TTC549 (cell line): ENCODE results near the gene GNAS.
"Not testable (repeated sequence)": the region's sequence is repeated elsewhere in the genome, so short reads cannot be mapped to it uniquely, and the experiment has no call there.

Experiments
- FAIRE-seq: peaks from 2 replicates; lab custom pipeline; 2012; peaks lifted over from hg19 to GRCh38; lab: Jason Lieb, UNC

Gene GNAS

DNA sequence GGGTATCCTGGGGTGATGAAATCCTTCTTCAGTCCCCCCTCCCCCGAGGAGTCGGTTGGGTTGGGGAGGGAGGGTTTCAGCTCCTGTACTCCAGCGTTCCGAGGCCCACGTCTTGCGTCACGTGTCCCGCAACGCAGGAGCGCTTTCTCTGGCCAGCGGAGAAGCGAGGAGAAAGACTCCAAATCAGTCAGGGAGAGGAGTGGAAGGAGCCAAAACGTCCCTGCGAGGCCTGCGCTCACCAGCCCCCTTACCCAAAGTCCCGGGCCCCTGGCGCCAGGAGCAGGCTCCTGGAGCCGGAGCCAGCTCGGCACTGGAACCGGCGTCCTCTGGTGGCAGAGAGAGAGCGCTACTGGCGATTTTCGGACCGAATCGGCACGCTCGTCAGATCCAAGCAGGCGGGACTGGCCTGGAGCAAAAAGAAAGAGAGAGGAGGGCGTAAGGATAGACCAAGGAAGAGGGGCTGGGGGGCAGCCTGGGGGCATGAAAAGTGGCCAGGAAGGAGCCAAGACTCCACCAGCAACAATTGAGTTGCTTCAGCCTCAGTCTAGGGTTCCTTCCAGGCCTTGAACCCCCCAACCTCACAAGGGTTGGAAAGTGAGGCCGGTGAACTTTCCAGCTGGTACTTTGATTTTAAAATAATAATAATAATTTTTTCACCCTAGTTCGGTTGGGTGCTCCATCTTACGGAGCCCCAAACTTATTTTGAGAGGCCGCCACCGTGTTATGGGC is at the start of gene GNAS:
Gene GNAS (plus strand): TSS at position 174 of the 729 bp plus-strand sequence.
- no peak for FAIRE-seq

- no peak for FAIRE-seq
Observed at GRCh38 chr20:58803533-58803932, 49.0 kb upstream of the GNAS start.

DNA sequence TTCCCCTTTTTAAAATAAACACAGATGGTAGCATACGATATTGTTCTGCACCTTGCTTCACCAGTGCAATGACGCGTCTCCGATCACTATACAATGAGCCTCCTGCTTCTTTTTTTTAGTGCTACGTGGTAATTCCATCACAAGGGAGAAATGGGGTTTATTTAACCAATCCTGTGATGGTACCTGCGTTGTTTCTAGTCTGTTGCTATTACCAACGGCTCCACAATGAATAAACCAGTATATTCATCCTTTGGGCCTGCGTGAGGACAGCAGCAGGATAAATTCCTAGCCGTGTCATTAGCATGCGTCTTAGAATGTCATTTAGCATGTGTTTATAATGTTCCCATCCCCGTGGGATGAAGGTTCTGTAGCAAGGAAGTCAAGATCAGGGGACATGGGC is 44.7 kb upstream of the GNAS start:
- FAIRE-seq = no peak

GRCh38 chr20:58808271-58809046 is 44.1 kb upstream of the GNAS start:
- no peak for FAIRE-seq

- FAIRE-seq = no peak
Observed at GRCh38 chr20:58810116-58810878, 42.2 kb upstream of the GNAS start.

DNA sequence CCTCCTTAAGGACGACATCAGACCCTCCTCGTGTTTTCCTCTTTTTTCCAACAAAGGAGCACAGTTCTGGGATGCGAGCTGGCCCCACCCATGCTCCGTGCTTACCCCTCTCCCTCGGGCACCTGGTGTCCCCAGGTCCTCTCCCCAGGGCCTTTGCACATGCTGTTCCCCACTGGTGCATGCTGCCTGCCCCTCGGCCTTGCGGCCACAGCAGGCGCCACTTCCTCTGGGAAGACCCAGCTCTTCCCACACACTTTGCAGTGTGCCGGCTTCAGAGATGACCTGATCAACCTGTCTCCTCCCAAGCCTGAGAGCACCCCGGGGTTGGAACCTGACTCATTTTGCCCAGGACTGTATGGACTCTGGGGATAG is 41.7 kb upstream of the GNAS start:
- FAIRE-seq = no peak

GRCh38 chr20:58811334-58811733 is 41.2 kb upstream of the GNAS start:
- FAIRE-seq = no peak

DNA sequence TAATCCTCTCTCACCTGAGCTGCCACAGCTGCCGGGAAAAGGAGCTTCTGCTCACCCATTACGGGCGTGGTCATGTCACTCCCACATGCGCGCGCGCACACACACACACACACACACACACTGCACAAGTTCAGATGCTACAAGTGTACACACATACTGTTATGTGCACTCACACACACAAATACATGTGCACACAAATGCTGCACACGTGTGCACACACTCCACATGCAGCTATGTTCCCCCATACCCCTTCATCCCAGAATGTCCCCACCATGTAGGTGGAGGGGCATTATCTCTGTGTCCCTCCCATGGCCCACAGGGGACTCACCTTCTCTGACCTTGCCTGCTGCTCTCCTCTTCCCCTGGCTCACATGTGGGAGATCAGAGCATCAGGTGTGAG is 39.1 kb upstream of the GNAS start:
- no peak for FAIRE-seq

GRCh38 chr20:58815448-58815847 is 37.1 kb upstream of the GNAS start:
- no peak for FAIRE-seq

- no peak for FAIRE-seq
Observed at GRCh38 chr20:58816051-58816450, 36.5 kb upstream of the GNAS start.

DNA sequence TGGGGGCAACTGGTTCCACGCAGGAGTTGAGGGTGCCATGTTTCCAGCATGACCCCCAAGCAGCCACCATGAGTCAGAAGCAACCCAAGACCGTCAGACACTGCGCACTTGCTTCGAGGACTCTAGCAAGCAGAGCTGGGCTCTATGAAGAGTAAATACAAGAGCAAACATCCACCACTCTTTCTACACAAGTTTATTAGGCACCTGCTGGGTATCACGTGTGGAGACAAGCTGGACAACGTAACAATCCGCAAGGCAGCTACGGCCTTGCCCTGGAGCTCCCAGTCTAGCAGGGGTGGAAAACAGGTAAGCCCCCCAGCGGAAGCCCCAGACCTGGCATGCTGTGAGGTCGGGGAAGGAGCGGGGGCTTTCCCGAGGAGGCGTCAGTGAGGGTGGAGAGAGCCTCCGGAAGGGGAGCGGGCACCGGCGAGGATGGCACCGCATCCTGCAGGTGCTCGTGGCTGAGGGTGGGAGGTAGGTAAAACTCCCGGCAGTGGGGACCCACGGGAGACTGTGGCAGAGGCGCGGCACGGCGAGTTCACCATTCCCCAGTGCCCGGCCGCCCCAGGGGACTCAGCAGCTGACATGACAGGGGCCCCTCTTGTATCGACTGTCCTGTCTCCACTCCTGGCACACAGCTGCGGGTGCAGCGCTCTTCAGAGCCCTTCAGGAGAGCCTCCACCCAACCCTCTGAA is 35.4 kb upstream of the GNAS start:
- FAIRE-seq = no peak

- no peak for FAIRE-seq
Observed at GRCh38 chr20:58817748-58818147, 34.8 kb upstream of the GNAS start.

DNA sequence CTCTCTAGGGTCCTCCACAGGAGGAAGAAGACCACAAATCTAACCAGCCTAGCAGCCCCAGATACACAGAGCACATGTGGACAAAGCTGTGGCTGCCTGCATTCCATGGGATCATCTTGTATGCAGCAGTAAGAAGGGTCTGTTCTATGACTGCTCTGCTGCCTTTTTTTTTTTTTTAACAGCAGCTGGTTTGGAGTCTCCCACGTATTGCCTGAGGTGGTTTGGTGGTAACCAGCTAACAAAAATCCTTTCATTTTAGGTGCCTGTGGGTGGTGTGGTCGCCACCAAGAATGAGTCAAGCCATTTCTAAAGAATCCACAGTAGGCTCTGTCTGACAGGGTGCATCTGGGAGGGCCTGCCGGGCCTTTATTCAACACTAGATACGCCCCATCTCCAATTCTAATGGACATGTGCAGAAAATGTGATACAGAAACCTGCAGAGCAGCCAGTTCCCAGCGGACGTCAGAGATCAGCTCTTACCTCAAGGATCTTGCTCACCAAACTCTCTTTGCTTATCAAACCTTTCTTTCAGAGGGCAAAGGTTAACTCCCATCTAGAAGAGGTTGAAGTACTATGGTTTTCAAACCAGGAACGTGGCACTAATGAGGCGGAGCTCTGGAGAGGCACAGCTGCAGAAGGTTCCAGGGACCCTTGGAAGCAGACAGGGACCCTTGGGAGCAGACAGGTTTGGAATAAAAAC is 33.8 kb upstream of the GNAS start:
- FAIRE-seq = no peak

DNA sequence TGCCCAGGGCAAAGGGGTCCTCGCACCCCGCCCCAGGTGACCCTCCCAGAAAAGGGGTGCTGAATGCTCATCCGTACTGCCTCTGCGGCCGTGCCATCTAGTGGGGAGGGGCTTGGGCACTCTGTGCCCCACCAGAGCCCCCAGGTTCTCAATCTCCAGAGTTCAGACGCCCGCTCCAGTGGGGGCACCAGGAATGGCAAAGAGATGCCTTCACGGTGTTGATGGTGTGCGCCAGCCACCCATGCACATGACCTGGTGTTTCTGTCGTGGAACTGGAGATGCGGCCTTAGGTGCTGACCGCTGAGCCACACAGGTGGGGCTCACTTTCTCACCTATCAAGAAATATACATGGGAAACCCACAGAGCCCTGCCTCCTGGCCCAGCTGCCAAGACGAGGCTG is 32.6 kb upstream of the GNAS start:
- no peak for FAIRE-seq

DNA sequence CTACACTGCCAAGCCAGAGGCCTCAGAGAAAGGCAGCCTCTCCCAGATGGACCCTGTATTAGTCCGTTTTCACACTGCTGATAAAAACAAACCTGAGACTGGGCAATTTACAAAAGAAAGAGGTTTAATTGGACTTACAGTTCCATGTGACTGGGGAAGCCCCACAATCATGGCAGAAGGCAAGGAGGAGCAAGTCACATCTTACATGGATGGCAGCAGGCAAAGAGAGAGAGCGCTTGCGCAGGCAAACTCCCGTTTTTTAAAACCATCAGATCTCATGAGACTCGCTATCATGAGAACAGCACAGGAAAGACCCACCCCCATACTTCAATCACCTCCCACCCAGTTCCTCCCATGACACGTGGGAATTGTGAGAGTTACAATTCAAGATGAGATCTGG is 32.0 kb upstream of the GNAS start:
- not testable (repeated sequence) for FAIRE-seq

- no peak for FAIRE-seq
Observed at GRCh38 chr20:58822149-58822548, 30.4 kb upstream of the GNAS start.

- FAIRE-seq = no peak
Observed at GRCh38 chr20:58822748-58823730, 29.5 kb upstream of the GNAS start.

GRCh38 chr20:58824843-58825242 is 27.7 kb upstream of the GNAS start:
- FAIRE-seq = no peak

DNA sequence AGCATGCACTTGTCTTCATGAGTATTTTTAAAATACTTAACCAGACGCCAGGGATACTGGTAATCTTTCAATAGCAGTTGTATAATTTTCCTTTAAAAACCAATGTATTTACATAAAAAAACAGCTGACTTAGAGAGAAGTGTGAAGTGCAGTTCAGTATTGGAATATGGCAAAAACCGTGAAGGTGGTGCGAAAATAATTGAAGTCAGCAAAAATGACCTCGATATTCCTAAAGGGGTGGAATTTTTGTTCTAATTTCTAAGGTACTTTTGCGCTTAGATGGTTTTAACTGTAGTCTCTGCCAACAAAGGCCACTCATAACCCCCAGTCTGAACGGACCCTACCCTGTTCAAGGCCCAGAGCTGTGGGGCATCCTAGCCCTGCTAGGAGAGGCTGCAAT is 27.1 kb upstream of the GNAS start:
- no peak for FAIRE-seq

DNA sequence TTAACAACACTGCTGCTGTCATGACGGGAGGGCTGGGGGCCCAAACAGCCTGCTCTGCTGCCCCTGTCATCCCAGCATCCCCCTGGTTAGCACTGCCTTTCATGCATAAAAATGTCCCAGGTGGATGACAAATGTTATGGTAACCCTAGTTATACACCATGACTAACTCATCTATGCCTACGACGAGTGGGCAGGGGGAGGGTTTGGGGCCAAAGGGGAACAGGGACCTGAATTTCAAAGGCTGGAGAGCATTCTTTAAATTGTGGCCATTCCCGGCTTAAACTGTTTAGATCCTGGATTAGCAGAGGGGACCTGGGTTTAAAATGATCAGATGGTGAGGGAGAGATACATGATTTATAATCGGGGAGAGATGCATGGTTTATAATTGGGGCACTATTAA is 26.2 kb upstream of the GNAS start:
- no peak for FAIRE-seq

DNA sequence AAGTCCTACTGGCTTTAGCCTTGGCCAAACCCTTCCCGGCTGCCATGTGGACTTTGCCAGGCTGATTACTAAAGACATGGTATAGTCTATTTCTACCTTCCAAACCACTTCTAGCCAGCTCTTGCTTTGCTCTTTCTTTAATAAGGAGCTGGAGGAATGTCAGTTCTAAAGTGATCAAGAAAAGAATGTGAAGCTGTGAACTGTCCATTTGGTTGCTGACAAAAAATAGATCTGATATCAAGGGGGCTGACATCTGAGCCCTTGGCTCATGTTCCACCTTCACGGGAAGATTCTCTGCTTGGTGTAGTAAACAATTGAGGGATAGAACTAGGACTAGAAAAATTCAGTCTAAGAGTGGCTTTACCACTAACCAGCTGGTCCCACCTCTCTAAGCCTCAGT is 24.4 kb upstream of the GNAS start:
- no peak for FAIRE-seq
